ENCODE results near the gene LGALS14. TPM values are rescaled to one million over a fixed set of nuclear protein-coding genes. Genes with fewer than 3 reads are reported as not detected.
A peak's percentile ranks its signal among the peaks of the same experiment; 100 is the strongest.

The LGALS14 gene
- total RNA-seq, 1 donor from 2014 or later, result not detected

GRCh38 chr19:39738814-39739213 is 34.5 kb downstream of the LGALS14 start:
- intact Hi-C loops (cut with micrococcal nuclease), result loop anchor here (5.0 kb wide), 1 partner anchor 62 kb away; no protein-coding TSS in a partner anchor
- peaks cover 35% of the 10 kb centered on the region for H3K4me1 Mint-ChIP-seq
- no peak overlapping the region for H3K27ac Mint-ChIP-seq
- H3K9me3 Mint-ChIP-seq, result peaks cover 10% of the 10 kb centered on the region
- no peak overlapping the region for H3K4me3 Mint-ChIP-seq
- no peaks in the 10 kb centered on the region for H3K36me3 Mint-ChIP-seq (ENCODE audit: low read depth)
- no peak for DNase-seq
- H3K27me3 Mint-ChIP-seq, result peaks cover 3% of the 10 kb centered on the region

- H3K27ac Mint-ChIP-seq, result peak overlapping the region; percentile 72
- H3K4me3 Mint-ChIP-seq, result peak overlapping the region; percentile 70
- peaks cover 8% of the 10 kb centered on the region for H3K9me3 Mint-ChIP-seq
- DNase-seq, result no peak
- H3K27me3 Mint-ChIP-seq, result peaks cover 6% of the 10 kb centered on the region
- peaks cover 34% of the 10 kb centered on the region for H3K4me1 Mint-ChIP-seq
- no peaks in the 10 kb centered on the region for H3K36me3 Mint-ChIP-seq (ENCODE audit: low read depth)
- intact Hi-C loops (cut with micrococcal nuclease), result no loop called here
Observed at GRCh38 chr19:39740395-39740794, 36.1 kb downstream of the LGALS14 start.

DNA sequence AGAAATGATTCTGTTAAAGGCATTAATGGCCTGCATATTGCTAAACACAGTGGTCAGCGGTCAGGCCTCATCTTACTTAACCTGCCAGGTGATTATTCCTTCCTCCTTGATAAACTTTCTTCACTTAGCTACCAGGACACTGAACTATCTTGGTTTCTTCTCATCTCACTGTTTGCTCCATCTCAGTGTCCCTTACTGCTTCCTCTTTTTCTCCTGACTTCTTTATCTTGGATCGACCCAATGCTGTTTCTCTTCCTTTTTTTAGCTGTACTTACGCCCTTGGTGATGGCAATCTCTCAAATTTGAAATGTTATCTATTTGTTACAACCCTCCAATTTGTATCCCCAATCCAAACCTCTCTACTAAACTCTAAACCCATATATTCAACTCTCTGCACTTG is 41.4 kb downstream of the LGALS14 start:
- H3K27ac Mint-ChIP-seq, result no peak overlapping the region
- H3K9me3 Mint-ChIP-seq, result peaks cover 8% of the 10 kb centered on the region
- peaks cover 28% of the 10 kb centered on the region for H3K27me3 Mint-ChIP-seq
- intact Hi-C loops (cut with micrococcal nuclease), result no loop called here
- no peaks in the 10 kb centered on the region for H3K36me3 Mint-ChIP-seq (ENCODE audit: low read depth)
- peaks cover 5% of the 10 kb centered on the region for H3K4me1 Mint-ChIP-seq
- DNase-seq, result no peak
- H3K4me3 Mint-ChIP-seq, result no peak overlapping the region

DNA sequence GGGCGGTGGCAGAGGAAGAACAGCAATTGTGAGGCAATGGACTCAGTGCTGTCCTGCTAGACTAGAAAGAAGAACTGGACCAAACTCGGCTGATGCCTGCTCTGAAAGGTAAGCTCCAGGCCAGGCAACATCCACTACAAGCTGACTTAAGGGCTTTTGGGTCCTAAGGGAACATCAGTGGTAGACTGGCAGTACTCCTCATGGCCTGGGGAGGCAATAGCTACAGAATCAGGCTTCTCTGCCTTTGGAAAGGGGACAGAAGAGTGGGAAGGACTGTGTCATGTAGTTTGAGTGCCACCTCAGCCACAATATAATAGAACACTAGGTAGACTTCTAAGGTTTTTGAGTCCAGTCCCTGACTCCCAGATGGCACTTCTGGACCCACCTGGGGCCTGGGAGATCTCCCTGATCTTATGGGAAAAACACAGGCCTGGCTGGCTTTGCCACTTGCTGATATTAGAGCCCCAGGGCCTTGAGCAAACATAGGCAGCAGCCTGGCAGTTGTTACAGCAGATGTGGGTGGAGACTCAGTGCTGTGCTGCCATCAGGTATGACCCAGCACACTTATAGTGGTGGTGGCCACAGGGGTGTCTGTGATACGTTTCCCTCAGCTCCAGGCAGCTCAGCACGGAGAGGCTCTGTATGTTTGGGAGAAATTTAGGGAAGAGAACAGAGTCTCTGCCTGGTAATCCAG is 42.7 kb downstream of the LGALS14 start:
- Mint-ChIP-seq H3K36me3 (ENCODE audit: low read depth) (no peaks in the 10 kb centered on the region), H3K4me1 (no peaks in the 10 kb centered on the region), H3K27me3 (peaks cover 30% of the 10 kb centered on the region), H3K27ac (no peak overlapping the region), H3K9me3 (peaks cover under 1% of the 10 kb centered on the region), H3K4me3 (no peak overlapping the region)
- intact Hi-C loops (cut with micrococcal nuclease), result no loop called here
- DNase-seq, result no peak

DNA sequence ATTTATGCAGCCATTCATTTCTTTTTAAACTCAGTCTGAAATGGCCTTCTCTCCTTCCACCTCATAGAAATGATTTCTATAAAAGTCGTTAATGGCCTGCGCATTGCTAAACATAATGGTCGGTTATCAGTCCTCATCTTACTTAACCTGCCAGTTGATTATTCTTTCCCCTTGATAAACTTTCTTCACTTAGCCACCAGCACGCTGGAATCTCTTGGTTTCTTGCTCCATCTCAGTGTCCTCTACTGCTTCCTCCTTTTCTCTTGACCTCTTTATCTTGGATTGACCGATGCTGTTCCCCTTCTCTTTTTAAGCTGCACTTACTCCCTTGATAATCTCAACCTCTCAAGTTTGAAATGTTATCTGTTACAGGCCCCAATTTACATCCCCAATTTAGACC is 45.7 kb downstream of the LGALS14 start:
- no peak overlapping the region for H3K27ac Mint-ChIP-seq
- peaks cover 30% of the 10 kb centered on the region for H3K27me3 Mint-ChIP-seq
- no peak overlapping the region for H3K4me3 Mint-ChIP-seq
- H3K4me1 Mint-ChIP-seq, result peaks cover 3% of the 10 kb centered on the region
- no peak for DNase-seq
- intact Hi-C loops (cut with micrococcal nuclease), result no loop called here
- H3K9me3 Mint-ChIP-seq, result no peaks in the 10 kb centered on the region
- H3K36me3 Mint-ChIP-seq (ENCODE audit: low read depth), result no peaks in the 10 kb centered on the region

- no peak for DNase-seq
- peaks cover 3% of the 10 kb centered on the region for H3K4me1 Mint-ChIP-seq
- H3K27me3 Mint-ChIP-seq, result peaks cover 26% of the 10 kb centered on the region
- intact Hi-C loops (cut with micrococcal nuclease), result no loop called here
- H3K9me3 Mint-ChIP-seq, result no peaks in the 10 kb centered on the region
- no peak overlapping the region for H3K4me3 Mint-ChIP-seq
- H3K27ac Mint-ChIP-seq, result no peak overlapping the region
- H3K36me3 Mint-ChIP-seq (ENCODE audit: low read depth), result no peaks in the 10 kb centered on the region
Observed at GRCh38 chr19:39752390-39752789, 48.1 kb downstream of the LGALS14 start.

- Mint-ChIP-seq H3K27me3 (peaks cover 24% of the 10 kb centered on the region), H3K4me1 (peaks cover 3% of the 10 kb centered on the region), H3K4me3 (no peak overlapping the region), H3K36me3 (ENCODE audit: low read depth) (no peaks in the 10 kb centered on the region), H3K27ac (no peak overlapping the region), H3K9me3 (no peaks in the 10 kb centered on the region)
- intact Hi-C loops (cut with micrococcal nuclease), result no loop called here
- no peak for DNase-seq
Observed at GRCh38 chr19:39752795-39753194, 48.5 kb downstream of the LGALS14 start.

DNA sequence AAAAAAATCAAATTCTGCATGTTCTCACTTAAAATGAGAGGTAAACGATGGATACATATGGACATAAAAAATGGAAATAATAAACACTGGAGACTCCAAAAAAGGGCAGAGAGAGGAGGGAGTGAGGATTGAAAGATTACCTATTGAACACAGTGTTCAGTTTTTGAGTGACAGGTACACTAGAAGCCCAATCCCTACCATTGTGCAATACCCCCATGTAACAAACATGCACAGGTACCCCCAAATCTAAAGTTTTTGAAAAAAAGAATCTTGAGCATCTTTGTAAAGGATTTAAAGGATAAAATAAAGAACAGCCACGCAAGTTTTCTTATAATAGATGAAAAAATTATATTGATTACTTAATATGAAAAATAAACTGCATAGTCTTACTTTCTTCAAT is 50.3 kb downstream of the LGALS14 start:
- Mint-ChIP-seq H3K27ac (no peak overlapping the region), H3K9me3 (no peaks in the 10 kb centered on the region), H3K36me3 (ENCODE audit: low read depth) (no peaks in the 10 kb centered on the region), H3K4me3 (no peak overlapping the region), H3K4me1 (peaks cover 5% of the 10 kb centered on the region), H3K27me3 (peaks cover 23% of the 10 kb centered on the region)
- DNase-seq, result no peak
- intact Hi-C loops (cut with micrococcal nuclease), result no loop called here

- no peak for DNase-seq
- peaks cover 23% of the 10 kb centered on the region for H3K27me3 Mint-ChIP-seq
- peaks cover 5% of the 10 kb centered on the region for H3K4me1 Mint-ChIP-seq
- H3K4me3 Mint-ChIP-seq, result no peak overlapping the region
- no peaks in the 10 kb centered on the region for H3K9me3 Mint-ChIP-seq
- H3K36me3 Mint-ChIP-seq (ENCODE audit: low read depth), result no peaks in the 10 kb centered on the region
- intact Hi-C loops (cut with micrococcal nuclease), result no loop called here
- no peak overlapping the region for H3K27ac Mint-ChIP-seq
Observed at GRCh38 chr19:39754971-39755370, 50.7 kb downstream of the LGALS14 start.

Other genes with a start within 250 kb of the LGALS14 start
- gene TIMM50, start 223.6 kb upstream of the LGALS14 start, total RNA-seq, result 141 and 143 TPM in 2 replicates
- gene DLL3, start 205.5 kb upstream of the LGALS14 start, total RNA-seq, result 2.2 TPM in 2 replicates
- not detected in 2 replicates for gene SELENOV, start 189.3 kb upstream of the LGALS14 start, total RNA-seq
- gene EID2B, start 171.6 kb upstream of the LGALS14 start, total RNA-seq, result 3.4 and 3.6 TPM in 2 replicates
- gene EID2, start 164.3 kb upstream of the LGALS14 start, total RNA-seq, result 17.2 and 17.6 TPM in 2 replicates
- not detected in 2 replicates for gene LGALS13, start 102.0 kb upstream of the LGALS14 start, total RNA-seq
- not detected in 2 replicates for gene LGALS16, start 48.6 kb upstream of the LGALS14 start, total RNA-seq
- gene CLC, start 33.5 kb downstream of the LGALS14 start, total RNA-seq, result 1.7 and 2.1 TPM in 2 replicates
- gene LEUTX, start 74.4 kb downstream of the LGALS14 start, total RNA-seq, result not detected in 2 replicates
- gene DYRK1B, start 129.7 kb downstream of the LGALS14 start, total RNA-seq, result 3.6 and 4.5 TPM in 2 replicates
- 605 and 614 TPM in 2 replicates for gene FBL, start 141.9 kb downstream of the LGALS14 start, total RNA-seq
- 3.3 and 4.7 TPM in 2 replicates for gene FCGBP, start 230.2 kb downstream of the LGALS14 start, total RNA-seq

Data from activated CD4-positive, alpha-beta T cell treated with anti-CD3 and anti-CD28 coated beads, Interleukin-2, amount 10 ng/mL, durations not matched to agents 24 days and 14 days (primary cell).